ENCODE results near the gene KRTAP27-1. TPM values are rescaled to one million over a fixed set of nuclear protein-coding genes. Genes with fewer than 3 reads are reported as not detected.

The KRTAP27-1 gene
- total and polyA plus RNA-seq, 2 experiments from 2014 or later = not detected

GRCh38 chr21:30326390-30326789 is 11.1 kb downstream of the KRTAP27-1 start (continued):
- no peak for TF ChIP-seq ZNF462 (CRISPR knock-in tag; IDR thresholded peaks at IDR 0.05)
- TF ChIP-seq CTCF (conservative IDR thresholded peaks at IDR 0.05; ENCODE audit: low read depth in 2 of 2) = no peak

GRCh38 chr21:30320215-30320614 is 17.3 kb downstream of the KRTAP27-1 start, which contains the start of gene KRTAP26-1:
Gene KRTAP26-1 (minus strand): TSS chr21:30320315. CDS start chr21:30320035, 280 bp downstream.
- H2AFZ ChIP-seq = no peak within 1 kb of the TSS
- no peaks in the 10 kb centered on the region for H3K27me3 ChIP-seq (ENCODE audit: insufficient read depth)
- no peak within 1 kb of the TSS for H3K27ac ChIP-seq (ENCODE audit: low read depth)
- DNase-seq (ENCODE audit: low spot score) (no peak), ATAC-seq (no peak)
- H3K36me3 ChIP-seq (ENCODE audit: insufficient read depth) = no peaks in the 10 kb centered on the region
- no peak within 1 kb of the TSS for H3K4me3 ChIP-seq
- no peaks in the 10 kb centered on the region; the same call in 1 of the 2 replicates for H3K9me2 ChIP-seq (ENCODE audit: insufficient read depth)
- H3K4me2 ChIP-seq = no peak within 1 kb of the TSS
- H3K27me3 Mint-ChIP-seq (ENCODE audit: insufficient read depth, low read depth, poor library complexity) = peaks cover 4% of the 10 kb centered on the region
- no peaks in the 10 kb centered on the region for H3F3A ChIP-seq (replicated peaks; ENCODE audit: low read depth)
- no peaks in the 10 kb centered on the region for H3K36me3 Mint-ChIP-seq (ENCODE audit: low read depth)
- H3K9me3 Mint-ChIP-seq = no peaks in the 10 kb centered on the region; the same call in 2 of the 3 replicates
- H3K4me1 Mint-ChIP-seq = no peaks in the 10 kb centered on the region
- H3K4me3 Mint-ChIP-seq = no peak within 1 kb of the TSS
- H3K4me1 ChIP-seq (ENCODE audit: insufficient read depth) = no peaks in the 10 kb centered on the region
- H3K79me2 ChIP-seq (replicated peaks; ENCODE audit: insufficient read depth) = no peaks in the 10 kb centered on the region
- H3K27ac Mint-ChIP-seq = no peak within 1 kb of the TSS
- no peaks in the 10 kb centered on the region for H4K20me1 ChIP-seq (replicated peaks; ENCODE audit: insufficient read depth)
- TF ChIP-seq REST (IDR thresholded peaks at IDR 0.05; ENCODE audit: unreplicated experiment) (no peak), ZNF114 (CRISPR knock-in tag; IDR thresholded peaks at IDR 0.05) (no peak), STAT1 (IDR thresholded peaks at IDR 0.05; ENCODE audit: unreplicated experiment) (no peak)

All from GM23338 (cell line).